Measurements from ENCODE around the gene COL18A1.

GRCh38 chr21:45365608-45366241 is 39.2 kb upstream of the COL18A1 start:
- TF ChIP-seq EZH2 (IDR thresholded peaks at IDR 0.05; ENCODE audit: low read length) (no peak), CTCF (optimal IDR thresholded peaks at IDR 0.05 in 1 of 3, IDR thresholded peaks at IDR 0.05 in 1 of 3, conservative IDR thresholded peaks at IDR 0.05 in 1 of 3; ENCODE audit: extremely low read depth in 1 of 3, insufficient read depth in 2 of 3, low read length in 3 of 3) (no peak)

All from keratinocyte (primary cell).